Stimulated activated naive B cell treated with anti-CD40 and anti-IgM and Interleukin-4, amounts not matched to agents 10 μg/mL and 1 μg/mL and 100 μg/mL, for 72 hours (primary cell): ENCODE measurements around the gene CBLIF.
"Not testable (repeated sequence)": the region's sequence is repeated elsewhere in the genome, so short reads cannot be mapped to it uniquely, and the experiment has no call there.

Source experiments
- ATAC-seq, 2 donors: fragments of 150-1000 bp; cut with Tn5 transposase; replicated peaks; 2 replicates each; pipeline ENCODE4 v1.10.0; 2021; ENCODE audit warnings: moderate library complexity in 1 of 2
- DNase-seq: peaks from one replicate; pipeline ENCODE4 v3.0.0; 2021
- H3K27ac Mint-ChIP-seq: one replicate; pipeline ENCODE4 v1.8.0; 2022; ENCODE audit warnings: mild to moderate bottlenecking, mixed read lengths
- H3K27me3 Mint-ChIP-seq, 2 donors: one replicate each; pipeline ENCODE4 v1.8.0; 2022; ENCODE audit warnings: mixed read lengths in 2 of 2
- H3K36me3 Mint-ChIP-seq, 2 donors: one replicate each; pipeline ENCODE4 v1.8.0; 2022; ENCODE audit warnings: mixed read lengths in 2 of 2, mild to moderate bottlenecking in 1 of 2
- H3K4me1 Mint-ChIP-seq, 2 donors: one replicate each; pipeline ENCODE4 v1.8.0; 2022; ENCODE audit warnings: mixed read lengths in 2 of 2, mild to moderate bottlenecking in 1 of 2
- H3K4me3 Mint-ChIP-seq, 2 donors: one replicate each; pipeline ENCODE4 v1.8.0; 2022; ENCODE audit warnings: mild to moderate bottlenecking in 2 of 2, mixed read lengths in 2 of 2, moderate library complexity in 1 of 2
- H3K9me3 Mint-ChIP-seq, 2 donors: one replicate each; pipeline ENCODE4 v1.8.0; 2022; ENCODE audit warnings: mixed read lengths in 2 of 2, mild to moderate bottlenecking in 1 of 2

CBLIF gene

DNA sequence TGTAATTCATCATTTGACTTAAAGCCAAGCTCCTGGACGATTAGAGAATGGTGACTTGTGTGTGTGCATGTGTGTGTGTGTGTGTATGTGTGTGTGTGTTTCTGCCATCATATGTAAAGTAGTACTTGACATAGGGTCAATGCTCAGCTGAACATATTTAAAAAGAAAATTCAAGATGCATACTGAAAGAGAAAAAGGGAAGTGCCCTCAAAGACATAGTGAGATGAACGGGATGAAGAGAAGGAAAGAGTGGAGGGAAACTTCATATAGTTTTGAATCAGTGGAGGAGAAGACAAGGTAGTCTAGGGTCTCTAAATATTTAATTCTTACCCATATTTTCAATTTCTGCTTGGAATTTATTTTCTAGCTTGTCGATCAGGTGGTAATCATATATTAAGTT lies 17.0 kb upstream of the CBLIF start:
- H3K4me1 Mint-ChIP-seq = no peaks in the 10 kb centered on the region
- no peak overlapping the region for H3K4me3 Mint-ChIP-seq
- DNase-seq (no peak), ATAC-seq (peak; percentile 43 to 45)
- H3K9me3 Mint-ChIP-seq = peaks cover 0 to 4% of the 10 kb centered on the region in 2 donors
- no peaks in the 10 kb centered on the region for H3K36me3 Mint-ChIP-seq
- peaks cover 3 to 4% of the 10 kb centered on the region in 2 donors for H3K27me3 Mint-ChIP-seq
- H3K27ac Mint-ChIP-seq = no peak overlapping the region

DNA sequence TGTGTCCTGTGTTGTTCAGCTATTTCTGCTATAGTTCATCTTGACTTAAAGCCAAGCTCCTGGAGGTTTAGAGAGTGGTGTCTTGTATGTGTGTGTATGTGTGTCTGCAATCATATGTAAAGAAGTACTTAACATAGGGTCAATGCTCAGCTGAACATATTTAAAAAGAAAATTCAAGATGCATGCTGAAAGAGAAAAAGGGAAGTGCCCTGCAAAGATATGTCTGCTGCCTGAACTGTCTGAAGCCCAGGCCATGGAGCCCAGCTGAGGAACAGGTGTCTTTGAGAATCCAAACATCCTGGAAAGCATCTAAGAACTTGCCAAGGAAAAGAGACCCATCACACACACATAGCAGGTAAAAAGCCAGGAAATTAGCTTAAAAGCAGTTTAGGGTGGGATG lies 14.4 kb upstream of the CBLIF start:
- Mint-ChIP-seq H3K27ac (no peak overlapping the region), H3K36me3 (no peaks in the 10 kb centered on the region), H3K4me1 (no peaks in the 10 kb centered on the region), H3K27me3 (peaks cover 0 to 4% of the 10 kb centered on the region in 2 donors), H3K4me3 (no peak overlapping the region), H3K9me3 (no peaks in the 10 kb centered on the region)
- DNase-seq (no peak), ATAC-seq (no peak)

DNA sequence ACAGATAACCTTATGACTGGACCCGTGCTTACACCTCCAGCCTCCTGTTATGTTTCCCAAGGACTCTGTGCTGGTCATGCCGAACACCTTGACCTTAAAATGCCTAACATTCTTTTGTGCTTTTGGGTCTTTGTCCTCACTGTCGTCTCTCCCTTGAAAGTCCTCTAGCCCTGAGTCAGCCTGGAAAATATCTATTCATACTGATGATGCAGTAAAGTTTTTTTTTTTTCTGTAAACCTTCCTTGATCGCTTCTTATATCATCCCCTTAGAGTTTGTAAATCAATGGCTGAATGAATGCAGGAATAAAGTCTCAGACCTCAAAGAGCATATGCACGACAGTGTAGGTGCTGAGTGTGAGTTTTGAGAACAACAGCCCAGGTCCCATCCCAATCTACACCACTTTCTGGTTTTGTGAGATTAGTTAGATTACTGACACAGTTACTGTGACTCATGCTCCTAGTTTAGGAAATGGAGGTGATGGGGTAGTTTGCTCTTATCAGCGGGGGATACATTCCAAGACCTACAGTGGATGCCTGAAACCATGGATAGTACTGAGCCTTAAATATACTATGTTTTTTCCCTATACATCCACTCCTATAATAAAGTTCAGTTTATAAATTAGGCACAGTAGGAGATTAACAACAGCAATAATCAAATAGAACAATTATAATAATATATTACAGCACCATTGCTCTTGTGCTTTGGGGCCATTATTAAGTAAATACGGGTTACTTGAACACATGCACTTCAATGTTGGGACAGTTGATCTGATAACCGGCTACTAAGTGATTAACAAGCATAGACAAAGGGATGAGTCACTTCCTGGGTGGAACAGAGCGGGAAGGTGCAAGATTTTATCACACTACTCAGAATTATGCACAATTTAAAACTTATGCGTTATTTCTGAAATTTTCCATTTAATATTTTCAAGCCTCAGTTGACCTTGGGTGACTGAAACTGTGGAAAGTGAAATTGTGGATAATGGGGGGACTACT lies 12.4 kb upstream of the CBLIF start:
- Mint-ChIP-seq H3K27ac (no peak overlapping the region), H3K36me3 (no peaks in the 10 kb centered on the region), H3K27me3 (peaks cover 0 to 4% of the 10 kb centered on the region in 2 donors), H3K4me3 (no peak overlapping the region), H3K4me1 (no peaks in the 10 kb centered on the region), H3K9me3 (no peaks in the 10 kb centered on the region)
- ATAC-seq (no peak), DNase-seq (no peak)

DNA sequence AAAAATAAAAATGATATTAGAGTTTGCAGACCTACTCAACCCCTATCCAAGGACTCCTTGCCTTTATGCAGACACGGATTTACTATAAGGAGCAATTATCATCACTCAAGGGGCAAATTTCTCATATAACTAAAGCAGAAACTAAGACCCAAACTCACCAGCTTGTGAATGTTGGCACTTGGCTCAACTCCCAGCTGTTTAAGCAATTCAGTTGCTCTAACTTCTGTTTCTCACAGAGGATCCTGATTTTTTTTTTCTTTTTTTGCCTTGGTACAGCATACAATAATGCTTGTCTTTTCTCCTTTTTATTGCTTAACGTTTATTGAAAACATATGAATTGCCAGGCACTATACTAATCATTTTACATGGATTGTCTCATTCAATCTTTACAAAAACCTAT lies 9.6 kb upstream of the CBLIF start:
- peaks cover 0 to 4% of the 10 kb centered on the region in 2 donors for H3K9me3 Mint-ChIP-seq
- no peak overlapping the region for H3K27ac Mint-ChIP-seq
- DNase-seq (no peak), ATAC-seq (no peak)
- H3K27me3 Mint-ChIP-seq = peaks cover 0 to 4% of the 10 kb centered on the region in 2 donors
- no peaks in the 10 kb centered on the region for H3K4me1 Mint-ChIP-seq
- H3K4me3 Mint-ChIP-seq = no peak overlapping the region
- no peaks in the 10 kb centered on the region for H3K36me3 Mint-ChIP-seq

DNA sequence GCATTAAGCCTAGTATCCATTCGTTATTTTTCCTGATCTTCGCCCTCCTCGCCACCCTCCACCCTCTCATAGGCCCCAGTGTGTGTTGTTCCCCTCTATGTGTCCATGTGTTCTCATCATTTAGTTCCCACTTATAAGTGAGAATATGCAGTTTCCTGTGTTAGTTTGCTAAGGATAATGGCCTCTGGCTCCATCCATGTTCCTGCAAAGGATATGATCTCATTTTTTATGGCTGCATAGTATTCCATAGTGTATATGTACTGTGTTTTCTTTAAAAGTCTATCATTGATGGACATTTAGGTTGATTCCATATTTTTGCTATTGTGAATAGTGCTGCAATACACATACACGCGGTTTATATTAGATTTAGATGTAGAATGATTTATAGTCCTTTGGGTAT lies 6.1 kb upstream of the CBLIF start:
- ATAC-seq, H3K36me3 Mint-ChIP-seq, H3K27ac Mint-ChIP-seq, H3K27me3 Mint-ChIP-seq, H3K4me3 Mint-ChIP-seq, H3K4me1 Mint-ChIP-seq, H3K9me3 Mint-ChIP-seq, DNase-seq: not testable (repeated sequence)

DNA sequence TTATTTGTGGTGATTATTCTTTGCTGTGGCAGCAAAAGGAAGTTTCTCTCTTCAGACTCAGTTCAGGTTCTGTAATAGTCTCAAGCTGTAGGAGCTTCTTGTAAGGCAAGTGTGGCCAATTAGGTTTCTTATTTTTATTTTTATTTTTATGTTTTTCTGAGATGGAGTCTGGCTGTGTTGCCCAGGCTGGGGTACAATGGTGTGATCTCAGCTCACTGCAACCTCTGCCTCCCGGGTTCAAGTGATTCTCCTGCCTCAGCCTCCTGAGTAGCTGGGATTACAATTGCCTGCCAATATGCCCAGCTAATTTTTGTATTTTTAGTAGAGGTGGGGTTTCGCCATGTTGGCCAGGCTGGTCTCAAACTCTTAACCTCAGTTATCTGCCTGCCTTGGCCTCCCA lies 4.3 kb upstream of the CBLIF start:
- ATAC-seq, H3K4me3 Mint-ChIP-seq, H3K9me3 Mint-ChIP-seq, H3K27me3 Mint-ChIP-seq, DNase-seq, H3K4me1 Mint-ChIP-seq, H3K36me3 Mint-ChIP-seq, H3K27ac Mint-ChIP-seq: not testable (repeated sequence)

DNA sequence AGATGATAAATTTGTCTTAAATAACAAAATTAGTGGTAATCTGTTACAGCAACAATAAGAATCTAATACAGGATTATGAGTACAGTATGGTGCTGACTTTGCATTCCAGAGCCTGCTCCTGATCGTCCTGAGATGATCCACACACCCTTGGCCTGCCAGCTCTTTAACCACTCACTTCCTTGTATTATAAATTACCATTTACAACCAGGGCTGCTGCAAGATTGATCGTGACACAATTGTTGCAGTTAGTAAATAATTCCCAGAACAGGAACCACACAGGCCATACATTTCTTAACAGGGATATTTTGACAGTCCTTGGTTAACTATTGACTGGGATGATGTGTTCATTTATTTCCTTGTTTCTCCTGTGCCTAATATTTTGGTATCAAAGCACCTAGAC lies 3.8 kb upstream of the CBLIF start:
- no peak overlapping the region for H3K27ac Mint-ChIP-seq
- ATAC-seq = no peak
- H3K4me3 Mint-ChIP-seq = no peak overlapping the region
- peaks cover 0 to 4% of the 10 kb centered on the region in 2 donors for H3K9me3 Mint-ChIP-seq
- H3K27me3 Mint-ChIP-seq = peaks cover 0 to 6% of the 10 kb centered on the region in 2 donors
- no peak for DNase-seq
- H3K4me1 Mint-ChIP-seq = no peaks in the 10 kb centered on the region
- H3K36me3 Mint-ChIP-seq = no peaks in the 10 kb centered on the region

DNA sequence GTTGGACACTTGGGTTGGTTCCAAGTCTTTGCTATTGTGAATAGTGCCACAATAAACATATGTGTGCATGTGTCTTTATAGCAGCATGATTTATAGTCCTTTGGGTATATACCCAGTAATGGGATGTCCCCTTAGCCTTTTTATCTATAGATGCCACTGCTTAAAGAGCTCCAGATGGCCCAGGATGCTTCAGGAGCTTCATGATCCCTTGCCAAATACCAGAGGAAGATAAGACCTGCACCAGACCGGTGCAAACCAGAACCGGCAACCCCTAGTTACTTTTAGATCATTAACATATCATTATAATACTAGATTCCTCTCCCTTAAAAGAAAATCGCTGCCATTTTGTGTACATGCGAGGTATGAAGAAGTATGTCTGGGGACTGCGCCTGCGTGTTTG lies 3.1 kb upstream of the CBLIF start:
- not testable (repeated sequence) for H3K4me1 Mint-ChIP-seq

DNA sequence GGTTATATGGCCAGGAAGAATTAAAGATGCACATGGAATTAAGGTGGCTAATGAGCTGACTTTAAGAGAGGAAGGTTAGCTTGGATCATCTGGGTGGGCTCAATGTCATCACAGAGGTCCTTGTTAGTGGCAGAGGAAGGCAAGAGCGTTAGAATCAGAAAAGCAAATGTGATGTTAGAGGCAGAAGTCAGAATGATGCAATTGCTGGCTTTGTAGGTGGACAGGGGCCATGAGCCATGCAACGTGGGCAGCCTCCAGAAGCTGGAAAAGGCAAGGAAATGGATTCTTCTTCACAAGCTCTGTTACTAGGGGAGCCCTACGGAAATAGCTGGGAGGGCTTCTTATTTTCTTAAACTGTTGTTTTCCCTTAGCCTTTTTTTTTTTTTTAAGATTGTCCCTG lies 2.3 kb upstream of the CBLIF start:
- Mint-ChIP-seq H3K36me3 (no peaks in the 10 kb centered on the region), H3K4me1 (no peaks in the 10 kb centered on the region), H3K27ac (no peak overlapping the region), H3K4me3 (no peak overlapping the region), H3K9me3 (peaks cover 0 to 4% of the 10 kb centered on the region in 2 donors), H3K27me3 (peaks cover 0 to 6% of the 10 kb centered on the region in 2 donors)
- ATAC-seq (no peak), DNase-seq (no peak)

More for the DNA sequence above, 3.1 kb upstream of the CBLIF start:
- H3K36me3 Mint-ChIP-seq, H3K27me3 Mint-ChIP-seq, H3K4me3 Mint-ChIP-seq, H3K9me3 Mint-ChIP-seq, ATAC-seq, DNase-seq, H3K27ac Mint-ChIP-seq: not testable (repeated sequence)

DNA sequence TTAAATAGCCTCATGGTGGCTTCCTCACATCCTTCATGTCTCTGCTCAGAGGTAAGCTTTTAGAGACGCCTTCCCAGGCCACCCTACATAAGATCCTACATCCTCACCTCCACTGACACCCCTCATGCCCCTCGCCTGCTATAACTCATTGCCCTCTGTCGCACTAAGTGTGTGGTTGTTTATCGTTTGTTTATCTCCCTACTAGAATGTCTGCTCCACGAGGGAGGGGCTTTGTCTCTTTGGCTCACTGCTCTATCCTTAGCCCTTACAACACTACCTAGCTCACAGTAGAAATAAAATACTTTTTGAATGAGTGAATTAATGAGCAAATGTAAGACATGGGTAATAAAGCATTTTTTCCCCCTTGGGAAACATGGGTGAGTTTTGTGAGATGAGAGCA lies 1.3 kb upstream of the CBLIF start:
- ATAC-seq (no peak), DNase-seq (no peak)
- peaks cover 0 to 11% of the 10 kb centered on the region in 2 donors for H3K27me3 Mint-ChIP-seq
- no peaks in the 10 kb centered on the region for H3K4me1 Mint-ChIP-seq
- no peak overlapping the region for H3K4me3 Mint-ChIP-seq
- peaks cover 0 to 4% of the 10 kb centered on the region in 2 donors for H3K9me3 Mint-ChIP-seq
- no peaks in the 10 kb centered on the region for H3K36me3 Mint-ChIP-seq
- H3K27ac Mint-ChIP-seq = no peak overlapping the region

DNA sequence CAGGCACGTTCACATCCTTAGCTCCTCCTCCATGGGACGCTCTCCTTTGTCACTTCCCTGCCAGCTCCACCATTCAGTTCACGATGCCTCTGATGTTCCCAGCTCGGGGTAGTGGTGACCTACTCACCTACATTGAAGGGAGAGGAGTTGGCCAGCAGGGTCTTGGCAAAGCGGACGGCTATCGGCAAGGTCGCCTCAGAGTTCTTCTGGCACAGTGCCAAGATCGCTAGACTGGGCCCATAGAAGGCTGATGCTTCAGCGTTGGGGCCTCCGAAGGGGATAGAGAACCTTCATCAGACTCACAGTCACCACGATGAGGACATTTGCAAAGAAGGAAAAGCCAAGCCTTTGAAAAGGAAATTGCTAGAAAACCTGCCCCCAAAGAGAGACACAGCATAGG lies 3.0 kb downstream of the CBLIF start:
- H3K4me1 Mint-ChIP-seq = no peaks in the 10 kb centered on the region
- DNase-seq (no peak), ATAC-seq (no peak)
- no peak overlapping the region for H3K4me3 Mint-ChIP-seq
- H3K27ac Mint-ChIP-seq = no peak overlapping the region
- no peaks in the 10 kb centered on the region for H3K9me3 Mint-ChIP-seq
- H3K27me3 Mint-ChIP-seq = peaks cover 0 to 4% of the 10 kb centered on the region in 2 donors
- no peaks in the 10 kb centered on the region for H3K36me3 Mint-ChIP-seq

DNA sequence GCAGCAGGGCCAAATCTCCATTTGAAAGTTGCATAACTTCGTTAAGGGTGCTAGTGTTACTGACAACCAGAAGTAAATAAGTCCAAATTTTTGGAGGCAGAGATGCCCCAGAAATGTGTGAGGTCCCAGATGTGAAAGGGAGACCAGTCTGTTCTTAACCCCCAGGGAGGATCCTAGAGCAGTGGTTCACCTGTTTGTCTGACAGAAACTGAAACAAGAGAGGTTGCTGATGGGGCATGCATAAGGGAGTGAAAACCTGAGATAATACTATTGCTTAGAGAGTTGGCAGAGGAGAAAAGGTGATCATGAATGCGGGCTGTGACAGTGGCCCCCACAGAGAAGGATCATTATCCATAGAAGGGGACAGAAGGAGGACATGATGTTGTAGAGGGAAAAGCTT lies 3.8 kb downstream of the CBLIF start:
- no peak for ATAC-seq
- Mint-ChIP-seq H3K4me3 (no peak overlapping the region), H3K27ac (no peak overlapping the region), H3K27me3 (peaks cover 0 to 4% of the 10 kb centered on the region in 2 donors), H3K9me3 (no peaks in the 10 kb centered on the region), H3K36me3 (no peaks in the 10 kb centered on the region), H3K4me1 (no peaks in the 10 kb centered on the region)
- no peak for DNase-seq

DNA sequence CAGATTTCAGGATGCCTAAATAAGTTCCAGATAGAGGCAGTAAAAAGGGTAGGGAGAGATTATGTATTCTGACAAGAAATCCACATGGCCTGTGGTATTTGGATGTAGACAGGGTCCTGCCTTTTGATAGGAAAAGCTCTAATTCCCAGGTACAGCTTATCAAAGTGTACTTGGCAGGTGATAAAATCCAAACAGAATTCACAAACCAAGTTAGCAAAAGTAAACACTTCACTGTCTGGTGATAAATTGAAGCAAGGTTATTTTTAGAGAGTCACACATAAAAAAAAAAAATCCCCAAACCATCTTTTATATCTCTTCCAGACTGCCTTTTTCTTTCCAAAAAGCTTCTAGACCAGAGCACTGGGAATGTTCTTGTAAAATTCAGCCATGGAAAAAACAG lies 5.7 kb downstream of the CBLIF start:
- Mint-ChIP-seq H3K4me3 (no peak overlapping the region), H3K4me1 (no peaks in the 10 kb centered on the region), H3K9me3 (no peaks in the 10 kb centered on the region), H3K36me3 (no peaks in the 10 kb centered on the region), H3K27me3 (peaks cover 0 to 4% of the 10 kb centered on the region in 2 donors), H3K27ac (no peak overlapping the region)
- no peak for ATAC-seq
- DNase-seq = no peak

DNA sequence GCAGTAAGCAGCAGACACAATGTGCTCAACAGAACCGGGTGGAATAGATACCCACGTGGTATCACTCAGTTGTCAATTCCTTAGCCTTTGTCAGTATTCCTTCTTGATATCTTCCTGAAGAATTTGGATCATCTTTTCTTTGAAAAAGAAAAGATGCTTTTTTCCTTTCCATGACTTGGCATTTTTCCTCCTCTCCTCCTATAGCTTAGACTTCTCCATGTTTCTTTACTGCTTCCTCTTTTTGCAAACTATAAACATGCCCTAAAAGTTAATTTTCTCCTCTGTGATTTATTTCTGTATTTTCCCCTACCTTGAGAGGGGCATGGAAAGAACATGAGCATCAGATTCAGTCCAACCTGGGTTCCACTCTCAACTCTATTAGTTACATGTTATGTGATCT lies 11.7 kb downstream of the CBLIF start:
- Mint-ChIP-seq H3K27me3 (no peaks in the 10 kb centered on the region), H3K4me1 (peaks cover 2 to 13% of the 10 kb centered on the region in 2 donors), H3K36me3 (no peaks in the 10 kb centered on the region), H3K9me3 (no peaks in the 10 kb centered on the region), H3K4me3 (no peak overlapping the region), H3K27ac (no peak overlapping the region)
- DNase-seq = no peak
- no peak for ATAC-seq

DNA sequence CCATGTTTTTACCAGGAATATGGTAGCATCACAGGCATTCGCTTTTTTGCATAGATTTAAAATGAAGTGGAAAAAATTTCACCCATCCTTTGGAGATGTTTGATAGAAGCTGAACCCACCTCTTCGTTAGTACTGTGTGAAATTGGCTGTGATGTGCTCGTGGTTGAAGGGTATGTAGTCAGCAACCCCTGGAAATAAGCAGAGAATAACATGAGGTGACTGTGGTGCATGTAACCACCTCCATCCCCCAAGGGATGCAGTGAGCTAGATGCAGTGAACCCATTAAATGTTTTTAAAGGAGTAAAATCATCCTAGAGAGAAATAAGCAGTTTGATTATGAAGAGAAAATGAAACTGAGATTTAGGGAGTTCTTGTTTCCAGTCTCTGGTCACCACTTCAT lies 15.9 kb downstream of the CBLIF start:
- no peak overlapping the region for H3K27ac Mint-ChIP-seq
- H3K27me3 Mint-ChIP-seq = no peaks in the 10 kb centered on the region
- no peaks in the 10 kb centered on the region for H3K9me3 Mint-ChIP-seq
- H3K4me1 Mint-ChIP-seq = peaks cover 2 to 13% of the 10 kb centered on the region in 2 donors
- H3K4me3 Mint-ChIP-seq = no peak overlapping the region
- DNase-seq = no peak
- no peaks in the 10 kb centered on the region for H3K36me3 Mint-ChIP-seq
- peak; percentile 57 to 66 for ATAC-seq
